ENCODE results near the gene SREBF2.

SREBF2 gene

DNA sequence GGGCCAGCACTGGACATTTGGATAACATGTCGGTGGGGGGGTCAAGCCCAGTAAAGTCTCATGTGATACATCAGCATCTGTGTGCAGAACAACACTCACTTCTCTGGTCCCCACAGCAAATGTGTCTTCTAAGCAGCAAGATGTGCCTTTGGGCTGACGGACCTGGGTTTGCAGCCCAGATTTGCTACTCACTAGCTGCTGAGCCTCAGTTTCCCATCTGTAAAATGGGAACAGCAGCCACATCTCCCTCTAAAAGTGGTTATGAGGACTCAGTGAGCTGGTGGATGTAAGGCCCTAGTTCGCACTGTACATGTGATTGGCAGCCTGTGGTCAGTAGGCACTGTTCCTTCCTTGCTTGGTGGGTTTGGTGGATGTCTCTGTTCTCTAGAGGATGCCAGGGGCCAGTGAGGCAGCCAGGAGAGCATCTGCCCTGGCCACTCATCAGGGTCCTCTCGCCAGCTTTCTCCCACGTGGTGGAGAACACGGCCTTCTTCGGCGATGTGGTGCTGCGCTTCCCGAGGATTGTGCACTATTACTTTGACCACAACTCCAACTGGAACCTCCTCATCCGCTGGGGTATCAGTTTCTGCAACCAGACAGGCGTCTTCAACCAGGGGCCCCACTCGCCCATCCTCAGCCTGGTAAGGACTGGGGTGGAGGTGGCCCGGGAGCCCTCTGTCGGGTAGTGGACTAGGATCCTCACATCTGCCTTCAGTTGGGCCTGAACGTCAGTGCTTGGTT, 19.9 kb upstream of the SREBF2 start:
- Histone ChIP-seq H3K23ac (ENCODE audit: low read depth, low read length, poor library complexity) (peak overlapping the region; percentile 48), H3K27ac (replicated peaks; ENCODE audit: low read length) (no peak overlapping the region), H3K4me2 (ENCODE audit: insufficient read depth, low read length, poor library complexity, severe bottlenecking) (no peak overlapping the region), H2BK15ac (ENCODE audit: low read length) (no peak overlapping the region), H2BK5ac (ENCODE audit: low read length) (no peak overlapping the region), H3K4me1 (ENCODE audit: control insufficient read depth in 2 of 2, insufficient read depth in 1 of 2, low read depth in 1 of 2, low read length in 2 of 2) (peaks cover 0 to 3% of the 10 kb centered on the region in 2 donors), H3K79me1 (ENCODE audit: low read depth, low read length) (peaks cover 3% of the 10 kb centered on the region), H3K4me3 (ENCODE audit: low read length in 2 of 2) (no peak overlapping the region), H3K27me3 (ENCODE audit: control insufficient read depth in 3 of 3, insufficient read depth in 3 of 3, low read depth in 1 of 3, low read length in 3 of 3) (no peaks in the 10 kb centered on the region), H4K91ac (ENCODE audit: low read depth, low read length, poor library complexity) (no peak overlapping the region), H3K9ac (ENCODE audit: low read depth, low read length, poor library complexity) (no peak overlapping the region), H2BK120ac (ENCODE audit: low read depth, low read length) (no peak overlapping the region), H3K4ac (ENCODE audit: low read length) (no peak overlapping the region), H2BK12ac (ENCODE audit: low read length) (no peak overlapping the region), H3K18ac (ENCODE audit: low read length) (no peak overlapping the region), H2AFZ (ENCODE audit: low read length) (no peak overlapping the region), H3K36me3 (replicated peaks in 1 of 2; ENCODE audit: control insufficient read depth in 2 of 2, insufficient read depth in 2 of 2, low read length in 2 of 2) (peaks cover 29 to 75% of the 10 kb centered on the region in 2 donors), H4K8ac (ENCODE audit: low read depth, low read length) (no peak overlapping the region), H3K9me3 (replicated peaks in 1 of 2; ENCODE audit: control insufficient read depth in 2 of 2, insufficient read depth in 1 of 2, low read depth in 1 of 2, low read length in 2 of 2) (no peaks in the 10 kb centered on the region), H3K14ac (ENCODE audit: low read length) (no peak overlapping the region), H2AK5ac (ENCODE audit: low read depth, low read length) (no peak overlapping the region)
- WGBS, 2 donors (ENCODE audit: extremely low coverage in 2 of 2, insufficient read length in 2 of 2, insufficient replicate concordance in 1 of 2) = no CpG with 5 or more reads among the region's 16 CpGs
- no peak for DNase-seq (ENCODE audit: low spot score)

DNA sequence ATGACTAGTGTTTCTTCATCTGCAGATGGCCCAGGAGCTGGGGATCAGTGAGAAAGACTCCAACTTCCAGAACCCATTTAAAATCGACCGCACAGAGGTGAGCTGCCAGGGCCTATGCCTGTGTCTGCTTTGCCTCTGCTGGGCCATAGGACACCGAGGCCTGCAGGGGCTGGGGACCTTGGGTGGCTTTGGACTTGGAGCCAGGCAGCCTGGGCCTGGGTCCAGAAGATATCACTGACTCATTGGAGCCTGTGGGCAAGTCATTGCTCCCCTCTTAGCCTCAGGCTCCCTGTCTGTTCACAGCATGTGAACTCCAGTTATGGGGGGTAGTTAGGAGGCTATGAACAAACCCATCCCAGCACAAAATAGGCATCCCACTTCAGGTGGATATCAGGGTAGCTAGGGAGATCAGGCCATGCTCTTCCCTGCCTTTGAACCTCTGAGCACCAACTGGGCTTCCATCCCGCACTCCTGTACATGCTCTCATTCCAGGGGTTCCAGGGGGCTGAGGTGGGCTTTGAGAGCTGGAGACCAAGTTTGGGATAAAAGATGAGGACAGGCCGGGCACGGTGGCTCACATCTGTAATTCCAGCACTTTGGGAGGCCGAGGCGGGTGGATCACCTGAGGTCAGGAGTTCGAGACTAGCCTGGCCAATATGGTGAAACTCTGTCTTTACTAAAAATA, 19.0 kb upstream of the SREBF2 start:
- DNase-seq (ENCODE audit: low spot score) = no peak
- Histone ChIP-seq H3K27ac (replicated peaks; ENCODE audit: low read length) (no peak overlapping the region), H4K91ac (ENCODE audit: low read depth, low read length, poor library complexity) (no peak overlapping the region), H3K4me3 (ENCODE audit: low read length in 2 of 2) (no peak overlapping the region), H2BK120ac (ENCODE audit: low read depth, low read length) (no peak overlapping the region), H2BK15ac (ENCODE audit: low read length) (no peak overlapping the region), H3K4me2 (ENCODE audit: insufficient read depth, low read length, poor library complexity, severe bottlenecking) (no peak overlapping the region), H2AFZ (ENCODE audit: low read length) (no peak overlapping the region), H3K4ac (ENCODE audit: low read length) (no peak overlapping the region), H2BK5ac (ENCODE audit: low read length) (no peak overlapping the region), H3K27me3 (ENCODE audit: control insufficient read depth in 3 of 3, insufficient read depth in 3 of 3, low read depth in 1 of 3, low read length in 3 of 3) (no peaks in the 10 kb centered on the region), H3K9me3 (replicated peaks in 1 of 2; ENCODE audit: control insufficient read depth in 2 of 2, insufficient read depth in 1 of 2, low read depth in 1 of 2, low read length in 2 of 2) (no peaks in the 10 kb centered on the region), H3K9ac (ENCODE audit: low read depth, low read length, poor library complexity) (no peak overlapping the region), H3K18ac (ENCODE audit: low read length) (no peak overlapping the region), H3K79me1 (ENCODE audit: low read depth, low read length) (peaks cover 3% of the 10 kb centered on the region), H4K8ac (ENCODE audit: low read depth, low read length) (no peak overlapping the region), H3K4me1 (ENCODE audit: control insufficient read depth in 2 of 2, insufficient read depth in 1 of 2, low read depth in 1 of 2, low read length in 2 of 2) (no peaks in the 10 kb centered on the region), H3K36me3 (replicated peaks in 1 of 2; ENCODE audit: control insufficient read depth in 2 of 2, insufficient read depth in 2 of 2, low read length in 2 of 2) (peaks cover 29 to 77% of the 10 kb centered on the region in 2 donors), H2BK12ac (ENCODE audit: low read length) (no peak overlapping the region), H3K14ac (ENCODE audit: low read length) (no peak overlapping the region), H2AK5ac (ENCODE audit: low read depth, low read length) (no peak overlapping the region), H3K23ac (ENCODE audit: low read depth, low read length, poor library complexity) (no peak overlapping the region)
- WGBS, 2 donors (ENCODE audit: extremely low coverage in 2 of 2, insufficient read length in 2 of 2, insufficient replicate concordance in 1 of 2) = no CpG with 5 or more reads among the region's 9 CpGs

- H3K9ac ChIP-seq (ENCODE audit: low read depth, low read length, poor library complexity) = no peak overlapping the region
- no peak overlapping the region for H2BK5ac ChIP-seq (ENCODE audit: low read length)
- no peak for DNase-seq (ENCODE audit: low spot score)
- H3K18ac ChIP-seq (ENCODE audit: low read length) = no peak overlapping the region
- no peak overlapping the region for H2AFZ ChIP-seq (ENCODE audit: low read length)
- no peaks in the 10 kb centered on the region for H3K9me3 ChIP-seq (replicated peaks in 1 of 2; ENCODE audit: control insufficient read depth in 2 of 2, insufficient read depth in 1 of 2, low read depth in 1 of 2, low read length in 2 of 2)
- no peak overlapping the region for H3K4ac ChIP-seq (ENCODE audit: low read length)
- no peak overlapping the region for H3K4me3 ChIP-seq (ENCODE audit: low read length in 2 of 2)
- H3K36me3 ChIP-seq (replicated peaks in 1 of 2; ENCODE audit: control insufficient read depth in 2 of 2, insufficient read depth in 2 of 2, low read length in 2 of 2) = peaks cover 26 to 70% of the 10 kb centered on the region in 2 donors
- no peak overlapping the region for H2AK5ac ChIP-seq (ENCODE audit: low read depth, low read length)
- no peak overlapping the region for H3K27ac ChIP-seq (replicated peaks; ENCODE audit: low read length)
- no peak overlapping the region for H4K91ac ChIP-seq (ENCODE audit: low read depth, low read length, poor library complexity)
- H2BK15ac ChIP-seq (ENCODE audit: low read length) = no peak overlapping the region
- WGBS, 2 donors (ENCODE audit: extremely low coverage in 2 of 2, insufficient read length in 2 of 2, insufficient replicate concordance in 1 of 2) = no CpG with 5 or more reads among the region's 3 CpGs
- H2BK12ac ChIP-seq (ENCODE audit: low read length) = no peak overlapping the region
- H2BK120ac ChIP-seq (ENCODE audit: low read depth, low read length) = no peak overlapping the region
- peaks cover 0 to under 1% of the 10 kb centered on the region in 2 donors for H3K4me1 ChIP-seq (ENCODE audit: control insufficient read depth in 2 of 2, insufficient read depth in 1 of 2, low read depth in 1 of 2, low read length in 2 of 2)
- no peaks in the 10 kb centered on the region for H3K27me3 ChIP-seq (ENCODE audit: control insufficient read depth in 3 of 3, insufficient read depth in 3 of 3, low read depth in 1 of 3, low read length in 3 of 3)
- H3K23ac ChIP-seq (ENCODE audit: low read depth, low read length, poor library complexity) = no peak overlapping the region
- no peak overlapping the region for H4K8ac ChIP-seq (ENCODE audit: low read depth, low read length)
- no peaks in the 10 kb centered on the region for H3K79me1 ChIP-seq (ENCODE audit: low read depth, low read length)
- no peak overlapping the region for H3K14ac ChIP-seq (ENCODE audit: low read length)
- H3K4me2 ChIP-seq (ENCODE audit: insufficient read depth, low read length, poor library complexity, severe bottlenecking) = no peak overlapping the region
Measured at GRCh38 chr22:41815716-41816115, 17.2 kb upstream of the SREBF2 start.

DNA sequence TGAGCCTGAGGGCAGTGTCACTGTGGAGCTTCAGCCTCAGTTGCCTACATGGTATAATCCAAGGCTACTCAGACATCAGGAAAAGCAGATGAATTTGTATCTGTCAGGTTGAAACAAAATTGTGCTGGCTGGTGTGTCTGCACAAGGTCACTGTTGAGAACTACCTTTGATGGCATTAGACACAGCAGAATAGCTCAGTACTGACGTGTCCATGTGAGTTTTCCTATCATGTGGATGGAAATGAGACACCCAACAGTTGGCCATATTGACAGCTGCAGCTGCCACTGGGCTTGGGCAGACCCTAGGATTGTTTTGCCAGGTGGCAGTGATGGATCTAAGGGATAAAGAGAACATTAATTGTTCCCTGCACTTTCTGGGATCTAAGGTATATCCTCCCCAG, 16.7 kb upstream of the SREBF2 start:
- H2BK15ac ChIP-seq (ENCODE audit: low read length) = no peak overlapping the region
- WGBS, 2 donors (ENCODE audit: extremely low coverage in 2 of 2, insufficient read length in 2 of 2, insufficient replicate concordance in 1 of 2) = no CpG with 5 or more reads among the region's 1 CpG
- no peak overlapping the region for H3K27ac ChIP-seq (replicated peaks; ENCODE audit: low read length)
- H3K4me2 ChIP-seq (ENCODE audit: insufficient read depth, low read length, poor library complexity, severe bottlenecking) = no peak overlapping the region
- peaks cover 3 to 5% of the 10 kb centered on the region in 2 donors for H3K4me1 ChIP-seq (ENCODE audit: control insufficient read depth in 2 of 2, insufficient read depth in 1 of 2, low read depth in 1 of 2, low read length in 2 of 2)
- H3K9me3 ChIP-seq (replicated peaks in 1 of 2; ENCODE audit: control insufficient read depth in 2 of 2, insufficient read depth in 1 of 2, low read depth in 1 of 2, low read length in 2 of 2) = no peaks in the 10 kb centered on the region
- H3K23ac ChIP-seq (ENCODE audit: low read depth, low read length, poor library complexity) = peak overlapping the region; percentile 8
- H3K9ac ChIP-seq (ENCODE audit: low read depth, low read length, poor library complexity) = no peak overlapping the region
- H2AFZ ChIP-seq (ENCODE audit: low read length) = no peak overlapping the region
- no peak for DNase-seq (ENCODE audit: low spot score)
- H4K91ac ChIP-seq (ENCODE audit: low read depth, low read length, poor library complexity) = no peak overlapping the region
- H3K36me3 ChIP-seq (replicated peaks in 1 of 2; ENCODE audit: control insufficient read depth in 2 of 2, insufficient read depth in 2 of 2, low read length in 2 of 2) = peaks cover 28 to 65% of the 10 kb centered on the region in 2 donors
- H2BK120ac ChIP-seq (ENCODE audit: low read depth, low read length) = no peak overlapping the region
- H3K27me3 ChIP-seq (ENCODE audit: control insufficient read depth in 3 of 3, insufficient read depth in 3 of 3, low read depth in 1 of 3, low read length in 3 of 3) = no peaks in the 10 kb centered on the region
- no peak overlapping the region for H3K18ac ChIP-seq (ENCODE audit: low read length)
- no peak overlapping the region for H3K4ac ChIP-seq (ENCODE audit: low read length)
- no peak overlapping the region for H4K8ac ChIP-seq (ENCODE audit: low read depth, low read length)
- no peak overlapping the region for H3K14ac ChIP-seq (ENCODE audit: low read length)
- no peak overlapping the region for H2BK5ac ChIP-seq (ENCODE audit: low read length)
- H3K79me1 ChIP-seq (ENCODE audit: low read depth, low read length) = no peaks in the 10 kb centered on the region
- H2AK5ac ChIP-seq (ENCODE audit: low read depth, low read length) = no peak overlapping the region
- H2BK12ac ChIP-seq (ENCODE audit: low read length) = no peak overlapping the region
- no peak overlapping the region for H3K4me3 ChIP-seq (ENCODE audit: low read length in 2 of 2)
